HL-60/S4 treated with phorbol 12-myristate 13-acetate at 8.2 ng/mL for 4 days and 3 days (cell line): ENCODE data around the gene KSR2.
"Not testable (repeated sequence)": the region's sequence is repeated elsewhere in the genome, so short reads cannot be mapped to it uniquely, and the experiment has no call there.

Source experiments
- in situ Hi-C: fragments of 300-500 bp; cut with MboI; formaldehyde crosslinking; loops from 2 replicates; pipeline ENCODE4 v1.15.0; 2022; ENCODE audit warnings: low sequenced_read_pairs

KSR2 gene

DNA sequence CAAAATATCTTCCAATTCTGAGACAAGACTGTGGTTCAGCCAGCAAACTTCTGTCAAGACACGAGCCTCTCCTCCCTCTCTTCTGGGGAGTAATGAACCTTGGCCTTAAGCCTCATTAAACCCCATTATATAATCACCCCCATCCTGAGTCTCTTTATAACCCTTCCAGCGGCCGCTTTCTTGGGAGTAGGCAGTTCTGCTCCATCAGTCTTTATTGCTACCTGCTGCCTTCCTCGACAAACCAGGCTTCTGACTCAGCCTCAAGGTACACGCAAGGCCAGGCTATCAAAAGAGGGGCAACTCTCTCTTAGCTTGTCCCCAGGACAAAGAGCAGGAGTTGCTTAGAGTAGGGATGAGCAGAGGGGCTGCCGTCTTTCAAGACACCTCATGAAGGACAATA is 306.6 kb downstream of the KSR2 start:
- in situ Hi-C loops, result no loop called here

DNA sequence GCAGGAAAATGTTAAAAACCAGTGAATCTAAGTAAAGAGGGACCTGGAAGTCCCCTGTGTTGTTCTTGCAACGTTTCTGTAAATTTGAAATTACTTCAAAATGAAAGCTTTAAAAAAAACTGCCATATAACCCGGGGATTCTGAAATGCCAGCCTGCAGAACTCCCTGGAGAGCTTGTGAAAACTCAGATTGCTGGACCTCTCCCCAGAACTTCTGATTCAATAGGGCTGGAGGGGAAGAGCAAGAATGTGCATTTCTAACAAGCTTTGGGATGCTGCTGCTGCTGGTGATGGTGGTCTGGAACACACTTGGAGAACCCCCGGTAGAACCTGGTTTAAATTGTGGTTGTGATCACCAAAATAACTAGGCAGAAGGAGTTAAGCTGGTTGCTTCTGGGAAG is 307.3 kb downstream of the KSR2 start:
- in situ Hi-C loops, result no loop called here

DNA sequence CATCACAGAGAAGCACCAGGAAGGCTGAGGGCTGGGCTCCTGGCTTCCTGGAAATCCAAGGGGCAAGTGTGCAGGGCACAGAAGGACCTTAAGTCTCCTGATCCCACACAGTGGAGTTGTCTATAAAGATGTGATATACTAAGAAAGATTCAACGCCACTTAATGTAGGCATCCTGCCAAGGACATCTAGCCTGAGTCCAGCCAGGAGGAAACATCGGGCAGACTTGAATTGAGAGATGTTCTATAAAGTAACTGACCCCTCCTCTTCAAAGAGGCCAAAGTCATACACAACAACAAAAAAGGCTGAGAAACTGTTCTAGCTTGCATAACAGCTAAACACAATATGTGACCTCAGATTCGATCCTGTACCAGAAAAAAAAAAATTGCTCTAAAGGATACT is 307.9 kb downstream of the KSR2 start:
- in situ Hi-C loops, result no loop called here

DNA sequence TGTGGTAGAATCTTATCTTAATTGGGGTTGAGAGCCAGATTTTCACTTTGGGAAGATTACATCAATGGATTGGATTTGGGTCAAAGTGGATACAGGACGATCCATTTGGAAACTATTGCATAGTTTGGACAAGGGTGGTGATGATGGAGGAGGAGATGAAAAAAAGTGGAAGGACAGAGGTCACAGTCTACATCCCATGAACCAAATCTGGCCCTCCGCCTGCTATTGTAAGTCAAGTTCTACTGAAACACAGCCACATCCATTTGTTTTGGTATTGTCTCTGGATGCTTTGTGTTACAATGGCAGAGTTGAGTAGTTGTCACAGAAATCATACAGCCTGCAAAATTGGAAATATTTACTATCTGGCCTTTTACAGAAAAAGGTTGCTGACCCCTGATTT is 310.6 kb downstream of the KSR2 start:
- in situ Hi-C loops, result no loop called here

DNA sequence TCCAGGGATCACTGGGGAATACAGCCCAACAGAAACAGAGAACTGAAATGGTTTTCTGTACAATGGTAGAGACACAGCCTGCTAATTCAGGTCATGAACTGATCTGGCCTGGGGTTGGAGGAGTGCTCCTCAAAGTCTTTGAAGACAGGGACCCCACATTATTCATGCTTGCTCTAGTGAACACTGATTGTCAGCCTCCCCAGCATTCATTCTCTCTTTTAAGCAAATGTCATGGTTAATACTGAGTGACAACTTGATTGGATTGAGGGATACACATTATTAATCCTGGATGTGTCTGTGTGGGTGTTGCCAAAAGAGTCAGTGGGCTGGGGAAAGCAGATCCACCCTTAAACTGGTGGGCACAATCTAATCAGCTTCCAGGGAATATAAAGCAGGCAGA is 319.0 kb downstream of the KSR2 start:
- in situ Hi-C loops, result no loop called here

DNA sequence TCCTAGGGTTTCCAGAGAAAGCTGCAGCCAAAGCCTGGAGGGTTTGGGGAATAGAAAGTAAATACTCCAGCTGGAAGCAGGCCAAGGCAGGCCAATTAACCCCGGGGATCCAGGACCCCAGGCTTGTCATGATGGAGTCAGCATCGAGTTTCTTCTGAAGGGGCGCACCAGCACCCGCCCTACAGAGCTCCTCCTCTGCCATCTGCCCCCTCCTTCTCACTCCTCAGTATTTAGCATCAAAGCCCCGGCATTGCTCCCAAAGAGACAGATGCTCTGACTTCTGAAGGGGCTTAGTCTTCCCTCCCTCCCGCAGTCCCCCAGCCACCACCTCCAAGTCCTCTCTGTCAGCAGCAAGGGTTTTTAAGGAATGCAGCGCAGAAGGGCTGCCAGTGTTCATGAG is 322.3 kb downstream of the KSR2 start:
- in situ Hi-C loops, result no loop called here

DNA sequence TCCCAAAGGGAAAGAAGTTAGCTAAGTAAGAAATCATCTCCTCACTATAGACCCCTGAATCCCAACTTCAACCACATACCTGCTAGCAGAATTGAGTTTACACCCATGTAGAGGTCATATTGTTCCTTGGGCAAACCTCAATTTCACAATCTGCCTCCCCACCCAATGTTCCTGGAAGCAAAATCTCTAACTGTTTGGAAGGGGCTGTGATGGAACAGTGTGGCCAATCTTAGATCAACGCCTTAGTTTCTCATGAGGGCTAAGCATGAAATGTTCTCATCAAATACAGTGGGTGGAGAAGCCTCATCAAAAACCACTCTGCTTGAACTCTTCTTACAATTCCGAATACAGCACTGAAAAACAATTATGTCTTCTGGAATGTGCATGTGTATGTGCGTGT is 323.3 kb downstream of the KSR2 start:
- in situ Hi-C loops, result no loop called here

DNA sequence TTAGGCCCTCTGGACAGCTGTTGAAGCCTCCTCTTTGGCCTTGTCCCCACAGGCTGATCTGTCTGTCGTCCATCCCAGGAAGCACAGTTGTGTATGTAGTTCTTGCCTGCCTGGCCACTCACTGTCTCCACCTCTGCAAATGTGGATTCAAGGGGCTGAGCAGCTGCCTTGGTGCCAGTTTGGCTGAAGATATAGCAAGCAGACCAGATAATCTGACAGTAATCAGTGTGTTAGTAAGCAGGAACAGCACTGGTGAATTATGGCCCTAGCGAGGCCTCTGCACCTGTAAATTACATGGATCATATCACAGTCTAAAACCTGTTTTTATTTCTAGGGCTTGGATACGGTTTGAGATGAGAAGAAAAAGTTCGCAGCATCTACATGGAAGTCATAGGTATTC is 324.8 kb downstream of the KSR2 start:
- in situ Hi-C loops, result no loop called here

DNA sequence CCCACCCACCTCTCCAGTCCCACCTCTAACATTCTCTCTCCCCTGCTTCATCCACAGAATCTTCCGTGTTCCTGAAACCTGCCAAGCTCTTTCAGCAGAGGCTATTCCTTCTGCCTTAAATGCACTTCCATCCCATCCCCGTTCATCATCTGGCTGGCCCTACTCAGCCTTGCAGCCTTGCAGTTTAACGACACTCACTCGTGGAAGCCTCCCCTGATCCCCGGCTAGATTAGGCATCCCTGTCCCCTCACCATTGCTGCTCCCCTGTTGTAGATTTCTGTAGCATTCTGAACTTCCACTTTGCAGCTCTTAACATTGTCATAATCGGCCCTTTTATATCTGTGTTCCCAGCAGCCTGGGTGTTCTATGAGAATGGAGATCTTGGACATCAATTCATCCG is 326.9 kb downstream of the KSR2 start:
- in situ Hi-C loops, result no loop called here

DNA sequence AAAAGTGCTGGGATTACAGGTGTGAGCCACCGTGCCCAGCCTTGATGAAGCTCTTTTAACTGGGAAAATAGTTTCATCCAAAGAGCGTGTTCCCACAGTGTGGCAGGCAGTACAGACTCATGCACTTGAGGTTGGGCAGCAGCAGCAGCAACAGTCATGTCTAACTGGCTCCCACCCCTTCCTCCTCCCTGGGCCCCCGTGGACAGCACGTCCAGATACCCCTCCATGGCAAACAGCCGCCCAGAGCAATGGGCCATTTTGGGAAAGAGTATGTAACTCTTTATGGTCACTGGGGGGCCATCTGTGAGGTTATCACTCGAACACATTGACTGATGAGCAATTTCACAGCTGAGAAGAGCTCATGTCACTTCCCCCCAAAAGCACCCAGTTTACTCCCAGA is 328.3 kb downstream of the KSR2 start:
- in situ Hi-C loops, result no loop called here

DNA sequence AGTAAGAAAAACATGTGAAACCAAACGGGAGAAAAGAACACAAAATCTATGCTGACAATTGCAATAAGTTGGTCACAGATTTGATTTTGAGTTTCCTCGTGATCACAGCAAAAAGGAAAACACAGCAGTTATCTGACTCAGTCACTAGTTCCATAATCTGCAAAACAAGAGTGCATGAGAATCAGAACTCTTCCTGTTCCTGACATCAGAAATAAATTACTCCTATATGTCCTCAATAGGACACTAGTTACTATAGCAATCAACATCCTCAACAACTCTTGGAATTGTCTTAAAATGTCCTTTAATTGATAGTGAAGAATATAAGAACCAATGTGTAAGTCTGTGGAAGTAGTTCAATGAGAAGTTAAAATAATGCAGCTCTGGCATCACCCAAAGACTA is 339.3 kb downstream of the KSR2 start:
- in situ Hi-C loops, result no loop called here

DNA sequence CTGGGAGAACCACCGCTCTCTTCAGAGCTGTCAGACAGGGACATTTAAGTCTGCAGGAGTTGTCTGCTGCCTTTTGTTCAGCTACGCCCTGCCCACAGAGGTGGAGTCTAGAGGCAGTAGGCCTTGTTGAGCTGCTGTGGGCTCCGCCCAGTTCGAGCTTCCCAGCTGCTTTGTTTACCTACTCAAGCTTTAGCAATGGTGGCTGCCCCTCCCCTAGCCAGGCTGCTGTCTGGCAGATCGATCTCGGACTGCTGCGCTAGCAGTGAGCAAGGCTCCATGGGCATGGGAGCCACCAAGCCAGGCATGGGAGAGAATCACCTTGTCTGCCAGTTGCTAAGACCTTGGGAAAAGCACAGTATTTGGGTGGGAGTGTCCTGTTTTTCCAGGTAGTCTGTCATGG is 340.1 kb downstream of the KSR2 start:
- in situ Hi-C loops, result not testable (repeated sequence)

DNA sequence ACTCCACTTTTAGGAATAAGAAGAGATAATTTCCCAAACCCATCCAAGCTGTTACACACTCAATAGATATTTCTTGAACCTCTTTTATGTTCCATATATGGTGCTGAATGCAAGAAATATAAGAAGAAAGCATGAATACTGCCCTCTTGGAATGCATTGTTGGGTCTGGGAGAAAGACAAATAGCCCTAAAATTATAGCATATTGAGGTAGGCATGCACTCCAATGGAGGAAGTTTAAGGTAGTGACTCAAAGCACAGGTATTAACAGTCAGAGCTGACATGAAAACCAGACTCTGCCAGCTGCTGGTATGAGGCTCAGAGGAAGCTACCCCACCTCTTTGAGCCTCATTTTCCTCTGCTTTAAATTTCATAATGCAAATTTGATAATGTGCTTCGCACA is 346.0 kb downstream of the KSR2 start:
- in situ Hi-C loops, result no loop called here

DNA sequence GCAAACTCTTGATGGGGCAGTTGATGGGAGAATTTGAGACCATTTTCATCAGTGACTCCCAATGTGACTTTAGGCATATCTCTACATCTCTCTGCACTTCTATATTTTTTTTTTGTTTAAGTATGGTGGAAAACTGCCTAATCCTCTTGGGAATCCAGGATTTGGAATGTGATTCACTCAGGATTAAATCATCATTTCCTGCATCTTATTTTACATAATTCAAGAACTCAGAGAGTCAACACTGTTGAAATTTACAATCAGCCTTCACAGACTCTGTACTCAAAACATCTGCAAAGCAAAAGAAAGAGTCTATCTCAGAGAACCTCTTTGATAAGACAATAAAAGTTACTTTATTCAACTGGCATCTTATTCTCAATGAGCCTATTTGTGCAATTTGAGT is 346.7 kb downstream of the KSR2 start:
- in situ Hi-C loops, result no loop called here

DNA sequence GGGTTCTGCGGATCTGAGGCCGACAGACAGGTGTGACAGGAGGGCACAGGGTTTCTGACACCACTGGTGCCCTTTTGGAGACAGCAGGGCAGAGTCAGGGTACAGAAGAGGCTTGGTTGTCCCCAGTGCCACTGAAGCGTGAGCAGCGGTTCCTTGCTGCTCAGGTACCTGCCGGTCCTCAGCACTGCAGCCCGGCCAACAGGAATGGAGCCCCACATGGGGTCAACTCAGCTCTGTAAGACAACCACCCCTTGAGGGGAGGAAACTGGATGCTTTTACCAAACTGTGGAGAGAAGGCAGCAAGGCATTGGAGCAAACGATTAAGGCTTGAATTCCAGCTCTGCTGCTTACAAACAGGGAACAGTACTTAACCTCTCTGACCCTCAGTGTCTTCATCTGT is 361.0 kb downstream of the KSR2 start:
- in situ Hi-C loops, result no loop called here

DNA sequence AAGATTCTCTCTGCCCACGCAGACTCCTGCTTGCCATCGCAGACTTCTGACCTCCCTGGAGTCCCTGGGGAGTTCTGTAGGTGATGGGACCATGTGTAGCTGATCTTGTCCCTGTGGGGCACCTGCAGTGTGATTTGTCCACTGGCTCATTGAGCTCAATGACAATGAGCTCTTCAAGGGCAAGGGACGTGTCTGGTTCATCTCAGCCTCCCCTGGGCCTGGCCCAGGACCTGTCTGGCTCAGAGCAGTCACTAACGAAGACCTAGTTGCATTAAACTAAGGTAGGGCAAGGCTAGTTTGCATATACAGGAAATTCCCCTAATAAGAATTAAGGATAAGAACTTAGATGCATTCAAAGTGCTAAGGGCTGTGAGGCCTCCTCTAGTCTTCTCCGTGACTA is 361.8 kb downstream of the KSR2 start:
- in situ Hi-C loops, result no loop called here

DNA sequence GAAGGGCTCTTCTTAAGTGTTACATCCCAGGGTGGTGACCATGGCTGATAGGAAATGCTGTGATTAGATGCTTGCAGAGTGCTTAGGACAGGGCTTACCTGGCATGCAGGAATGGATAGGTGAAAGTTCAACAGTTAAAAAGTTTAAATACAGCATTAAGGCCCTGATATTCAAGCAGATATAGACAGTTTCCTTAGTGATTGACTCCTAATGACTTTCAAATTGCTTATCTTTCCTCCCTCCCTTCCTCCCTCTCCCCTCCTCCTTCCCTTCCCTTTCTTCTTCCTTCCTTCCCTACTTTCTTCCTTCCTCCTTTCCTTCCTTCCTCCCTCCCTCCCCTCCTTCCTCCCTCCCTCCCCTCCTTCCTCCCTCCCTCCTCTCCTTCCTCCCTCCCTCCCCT is 362.8 kb downstream of the KSR2 start:
- in situ Hi-C loops, result no loop called here

DNA sequence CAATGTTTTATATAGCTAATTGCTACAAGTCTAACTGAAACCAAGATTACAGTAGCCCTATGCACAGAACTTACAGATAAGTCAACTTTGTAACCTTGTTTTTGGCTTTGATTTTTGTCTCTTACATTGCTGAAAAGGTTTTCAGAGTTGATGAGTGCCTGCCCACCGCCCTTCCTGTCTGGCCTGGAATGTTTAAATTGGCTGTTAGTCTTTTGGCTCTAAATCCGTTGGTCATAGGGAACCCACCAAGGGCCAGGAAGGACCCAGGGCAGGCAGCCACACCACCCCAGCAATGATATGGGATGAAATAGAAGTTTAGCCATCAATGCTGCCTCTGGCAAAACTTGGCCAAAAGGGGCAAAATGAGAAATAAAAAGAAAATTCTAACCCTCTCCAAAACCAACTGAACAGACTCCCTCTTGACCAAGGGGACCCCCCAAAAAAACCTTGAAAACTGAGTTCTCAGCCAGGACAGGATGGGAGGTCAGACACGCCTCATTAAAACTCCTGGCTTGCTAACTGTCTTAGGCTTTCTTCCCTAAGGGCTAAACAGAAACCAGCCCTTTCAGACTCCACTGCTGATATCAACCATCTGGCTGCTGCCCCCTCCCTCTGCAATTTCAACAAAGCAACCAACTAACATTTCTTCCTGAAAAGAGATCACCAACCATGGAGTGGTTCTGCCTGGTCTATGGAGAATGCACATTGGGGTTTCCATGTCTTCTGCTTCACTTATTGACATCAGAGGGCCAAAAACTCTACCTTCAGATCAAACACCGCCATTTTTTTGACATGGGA is 365.3 kb downstream of the KSR2 start:
- in situ Hi-C loops, result no loop called here

DNA sequence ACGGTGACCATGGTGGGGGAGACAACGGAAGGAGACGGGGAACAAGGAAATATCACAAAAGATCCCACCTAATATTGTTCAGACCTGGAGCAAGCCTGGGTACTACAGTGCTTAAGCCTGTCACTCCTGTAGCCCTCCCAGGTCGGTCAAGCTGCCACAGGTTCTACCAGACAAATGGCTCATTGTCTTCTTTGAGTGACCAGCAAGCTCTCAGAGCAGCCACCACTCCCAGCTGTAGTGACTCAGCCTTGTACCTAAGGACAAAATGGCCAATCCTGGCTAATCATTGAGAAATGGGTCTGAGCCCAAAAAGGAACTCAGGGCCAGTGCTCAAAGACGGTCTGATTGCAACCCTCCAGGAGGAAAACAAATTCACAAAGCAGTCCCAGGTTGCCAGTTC is 368.9 kb downstream of the KSR2 start:
- in situ Hi-C loops, result no loop called here

DNA sequence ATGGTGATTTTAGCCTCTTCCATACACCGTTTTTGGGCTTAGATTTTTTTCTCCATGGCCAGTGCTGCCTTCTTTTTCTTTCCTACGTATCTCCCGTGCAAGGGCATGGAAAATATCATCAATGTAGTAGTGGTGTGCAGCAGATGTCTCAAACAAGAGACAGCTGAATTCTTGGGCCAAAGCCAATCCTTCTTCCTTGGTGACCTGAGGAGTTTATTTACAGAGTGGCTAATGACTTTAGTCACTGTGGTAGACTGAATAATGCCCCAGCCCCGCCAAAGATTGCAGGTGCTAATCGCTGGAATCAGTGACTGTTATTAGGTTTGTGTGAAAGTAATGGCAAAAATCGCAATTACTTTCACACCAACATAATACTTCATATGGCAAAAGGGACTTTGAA is 371.8 kb downstream of the KSR2 start:
- in situ Hi-C loops, result no loop called here

DNA sequence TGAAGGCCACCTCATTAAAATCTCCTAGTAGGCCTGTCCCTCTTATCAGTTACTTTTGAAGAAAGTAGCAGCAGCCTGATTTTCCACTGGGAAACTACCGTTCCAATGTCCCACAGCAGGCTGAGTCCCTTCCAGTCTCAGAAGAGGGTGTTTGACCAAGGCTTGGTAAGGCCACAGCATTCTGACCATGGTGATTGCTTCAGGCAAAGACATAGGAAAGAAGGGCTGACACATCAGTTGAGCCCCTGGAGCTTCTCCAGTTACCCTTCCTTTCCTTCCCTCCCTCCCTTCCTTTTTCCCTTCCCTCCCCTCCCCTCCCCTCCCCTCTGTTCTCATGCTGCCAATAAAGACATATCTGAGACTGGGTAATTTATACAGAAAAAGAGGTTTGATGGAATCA is 373.0 kb downstream of the KSR2 start:
- in situ Hi-C loops, result no loop called here

DNA sequence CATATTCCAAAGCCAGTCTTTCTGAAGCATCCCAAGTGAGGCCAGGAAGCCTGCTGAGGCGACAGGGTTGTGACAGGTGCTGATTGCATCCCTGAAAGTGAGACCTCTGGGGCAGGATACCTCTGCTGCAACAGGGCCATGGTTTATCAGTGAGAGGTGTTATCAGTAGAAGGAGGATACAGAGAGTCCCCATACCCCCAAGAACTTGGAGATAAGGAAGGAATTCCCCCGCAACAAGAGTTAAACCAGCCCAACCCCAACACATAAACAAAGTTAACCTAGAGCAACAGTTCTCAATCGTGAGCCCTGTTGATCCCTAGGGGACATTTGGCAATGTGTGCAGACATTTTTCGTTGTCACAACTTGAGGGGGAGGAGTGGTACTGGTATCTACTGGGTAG is 374.3 kb downstream of the KSR2 start:
- in situ Hi-C loops, result no loop called here

DNA sequence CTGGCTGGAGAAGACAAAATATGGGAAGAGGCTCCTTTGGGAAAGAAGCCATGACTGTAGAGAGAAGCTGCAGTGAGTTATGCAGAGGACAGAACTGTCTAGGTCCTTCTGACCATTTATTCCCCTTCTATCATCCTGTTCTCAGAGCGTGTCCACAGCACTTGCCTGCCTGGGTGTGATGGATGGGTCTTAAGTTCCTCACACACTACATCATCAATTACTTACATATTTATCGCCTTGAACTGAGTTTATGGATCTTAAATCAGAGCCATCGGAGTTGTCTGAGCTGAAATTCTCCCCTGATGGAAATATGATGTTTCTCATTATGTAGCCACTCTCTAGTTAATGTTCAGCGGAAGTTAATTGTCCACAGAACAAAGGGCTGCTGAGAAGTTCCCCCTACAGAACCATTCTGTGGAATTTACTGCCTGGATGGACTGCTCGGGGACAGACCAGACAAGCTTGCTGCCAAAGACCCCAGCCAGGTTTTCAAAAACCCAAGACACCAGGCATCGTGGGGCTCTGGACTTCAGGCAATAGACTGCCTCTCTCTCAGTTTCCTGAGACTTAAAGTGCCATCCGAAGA is 374.9 kb downstream of the KSR2 start:
- in situ Hi-C loops, result no loop called here
